Measurements from ENCODE around the gene C1S.

C1S gene

DNA sequence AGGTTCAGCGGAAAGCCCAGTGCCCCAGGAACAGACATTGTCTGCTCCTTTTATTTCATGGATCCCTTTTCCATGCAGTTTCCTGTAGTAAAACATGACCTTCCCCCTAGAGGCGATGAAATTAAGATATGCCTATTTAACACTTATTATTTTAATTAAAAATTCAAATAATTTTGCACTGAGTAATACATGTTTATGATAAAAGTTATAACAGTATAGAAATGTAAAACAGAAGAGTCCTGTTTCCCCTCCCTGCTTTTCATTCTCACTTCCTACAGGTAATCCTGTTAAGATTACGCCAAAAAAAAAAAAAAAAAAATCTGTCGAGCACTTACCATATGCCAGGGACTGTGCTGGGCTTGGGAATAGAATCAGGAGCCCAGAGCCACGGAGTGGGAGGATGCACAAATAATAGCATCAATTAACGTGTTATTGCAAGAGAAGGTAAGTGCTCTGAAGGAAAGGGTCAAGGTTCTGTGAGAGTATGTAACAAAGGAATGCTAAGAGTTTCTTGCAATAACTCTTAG lies 41.4 kb upstream of the C1S start:
- Histone ChIP-seq H3K27ac (no peak overlapping the region), H3K36me3 (ENCODE audit: insufficient read depth) (no peaks in the 10 kb centered on the region), H2AFZ (ENCODE audit: low read depth) (peak overlapping the region; percentile 82; the same call in 1 of the 2 replicates), H3K9ac (peak overlapping the region; percentile 51; the same call in 1 of the 2 replicates), H3K4me2 (peak overlapping the region; percentile 68), H4K20me1 (ENCODE audit: insufficient read depth) (no peaks in the 10 kb centered on the region), H3K4me1 (ENCODE audit: low read depth, poor library complexity, severe bottlenecking) (peaks cover 22% of the 10 kb centered on the region), H3K27me3 (ENCODE audit: insufficient read depth, low read depth) (no peaks in the 10 kb centered on the region), H3K79me2 (ENCODE audit: insufficient read depth, low read depth) (no peaks in the 10 kb centered on the region; the same call in 1 of the 2 replicates), H3K4me3 (IDR thresholded peaks at IDR 0.05; ENCODE audit: insufficient read depth, low read depth, low read length) (no peak overlapping the region)
- TF ChIP-seq, protein P1, sequence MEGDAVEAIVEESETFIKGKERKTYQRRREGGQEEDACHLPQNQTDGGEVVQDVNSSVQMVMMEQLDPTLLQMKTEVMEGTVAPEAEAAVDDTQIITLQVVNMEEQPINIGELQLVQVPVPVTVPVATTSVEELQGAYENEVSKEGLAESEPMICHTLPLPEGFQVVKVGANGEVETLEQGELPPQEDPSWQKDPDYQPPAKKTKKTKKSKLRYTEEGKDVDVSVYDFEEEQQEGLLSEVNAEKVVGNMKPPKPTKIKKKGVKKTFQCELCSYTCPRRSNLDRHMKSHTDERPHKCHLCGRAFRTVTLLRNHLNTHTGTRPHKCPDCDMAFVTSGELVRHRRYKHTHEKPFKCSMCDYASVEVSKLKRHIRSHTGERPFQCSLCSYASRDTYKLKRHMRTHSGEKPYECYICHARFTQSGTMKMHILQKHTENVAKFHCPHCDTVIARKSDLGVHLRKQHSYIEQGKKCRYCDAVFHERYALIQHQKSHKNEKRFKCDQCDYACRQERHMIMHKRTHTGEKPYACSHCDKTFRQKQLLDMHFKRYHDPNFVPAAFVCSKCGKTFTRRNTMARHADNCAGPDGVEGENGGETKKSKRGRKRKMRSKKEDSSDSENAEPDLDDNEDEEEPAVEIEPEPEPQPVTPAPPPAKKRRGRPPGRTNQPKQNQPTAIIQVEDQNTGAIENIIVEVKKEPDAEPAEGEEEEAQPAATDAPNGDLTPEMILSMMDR (conservative IDR thresholded peaks at IDR 0.05; ENCODE audit: low read depth, low read length), result no peak

DNA sequence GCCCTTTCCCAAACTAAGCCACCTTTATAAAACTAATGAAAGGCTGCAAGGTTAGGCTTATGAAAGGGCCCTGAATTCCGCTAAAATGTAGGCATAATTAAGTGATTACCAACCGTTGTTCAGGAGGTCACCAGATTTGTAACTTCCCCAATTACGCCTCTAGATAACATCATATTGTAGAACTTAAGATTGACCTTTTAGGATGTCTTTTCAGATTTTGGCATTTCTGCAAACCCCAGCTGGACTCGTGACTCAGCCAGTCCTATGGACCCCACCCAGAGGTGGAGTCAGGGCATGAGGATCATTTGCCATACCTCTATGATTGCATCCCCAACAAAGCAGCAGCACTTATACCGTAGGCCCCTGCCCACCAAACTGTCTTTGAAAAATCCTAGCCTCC lies 38.6 kb upstream of the C1S start:
- no peaks in the 10 kb centered on the region for H3K27me3 ChIP-seq (ENCODE audit: insufficient read depth, low read depth)
- TF ChIP-seq, protein P1 (conservative IDR thresholded peaks at IDR 0.05; ENCODE audit: low read depth, low read length), result no peak
- no peak overlapping the region for H3K4me2 ChIP-seq
- H3K9ac ChIP-seq, result no peak overlapping the region
- peaks cover 16% of the 10 kb centered on the region for H3K4me1 ChIP-seq (ENCODE audit: low read depth, poor library complexity, severe bottlenecking)
- H2AFZ ChIP-seq (ENCODE audit: low read depth), result no peak overlapping the region
- H4K20me1 ChIP-seq (ENCODE audit: insufficient read depth), result no peaks in the 10 kb centered on the region
- no peaks in the 10 kb centered on the region for H3K36me3 ChIP-seq (ENCODE audit: insufficient read depth)
- H3K27ac ChIP-seq, result no peak overlapping the region
- H3K4me3 ChIP-seq (IDR thresholded peaks at IDR 0.05; ENCODE audit: insufficient read depth, low read depth, low read length), result no peak overlapping the region
- H3K79me2 ChIP-seq (ENCODE audit: insufficient read depth, low read depth), result no peaks in the 10 kb centered on the region

DNA sequence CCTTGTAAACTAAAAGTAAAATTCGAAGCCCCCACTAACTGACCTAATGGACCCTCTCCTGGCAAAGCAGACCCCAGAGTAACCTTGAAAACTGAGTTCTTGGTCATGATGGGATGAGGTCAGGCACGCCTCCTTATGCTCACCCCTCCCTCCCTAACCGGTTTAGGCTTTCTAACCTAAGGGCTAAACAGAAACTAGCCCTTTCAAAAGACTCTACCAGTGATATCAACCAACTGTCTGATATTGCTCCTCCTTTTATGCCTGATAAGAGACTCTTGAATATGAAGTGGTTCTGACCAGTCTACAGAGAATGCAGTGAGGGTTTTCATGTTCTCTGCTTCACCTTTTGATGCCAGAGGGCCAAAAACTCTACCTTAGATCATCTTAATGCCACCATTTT lies 37.4 kb upstream of the C1S start:
- H3K79me2 ChIP-seq (ENCODE audit: insufficient read depth, low read depth), result no peaks in the 10 kb centered on the region
- no peak overlapping the region for H3K9ac ChIP-seq

DNA sequence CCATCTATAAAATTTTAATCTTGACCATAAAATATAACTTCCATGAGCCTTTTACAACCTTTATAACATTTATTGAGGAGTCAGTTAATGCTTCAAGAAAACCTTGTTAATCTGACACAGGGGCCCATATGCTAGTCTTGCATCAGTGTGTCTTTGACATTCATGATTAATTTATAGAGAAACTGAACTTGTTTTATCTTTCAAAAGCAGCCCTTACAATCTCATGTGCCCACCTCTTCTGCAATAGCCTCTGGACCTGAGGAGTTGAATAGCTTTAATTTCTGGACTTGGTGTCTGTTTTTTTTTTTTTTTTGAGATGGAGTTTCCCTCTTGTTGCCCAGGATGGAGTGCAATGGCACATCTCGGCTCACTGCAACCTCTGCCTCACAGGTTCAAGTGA lies 33.7 kb upstream of the C1S start:
- Histone ChIP-seq H3K9ac (no peak overlapping the region), H3K27me3 (ENCODE audit: insufficient read depth, low read depth) (no peaks in the 10 kb centered on the region), H2AFZ (ENCODE audit: low read depth) (no peak overlapping the region), H3K4me2 (no peak overlapping the region), H3K36me3 (ENCODE audit: insufficient read depth) (no peaks in the 10 kb centered on the region), H3K79me2 (ENCODE audit: insufficient read depth, low read depth) (no peaks in the 10 kb centered on the region), H3K4me3 (IDR thresholded peaks at IDR 0.05; ENCODE audit: insufficient read depth, low read depth, low read length) (no peak overlapping the region), H3K4me1 (ENCODE audit: low read depth, poor library complexity, severe bottlenecking) (no peaks in the 10 kb centered on the region), H4K20me1 (ENCODE audit: insufficient read depth) (no peaks in the 10 kb centered on the region), H3K27ac (no peak overlapping the region)
- TF ChIP-seq, protein P1 (conservative IDR thresholded peaks at IDR 0.05; ENCODE audit: low read depth, low read length), result no peak

More for the DNA sequence above, 37.4 kb upstream of the C1S start:
- TF ChIP-seq, protein P1 (conservative IDR thresholded peaks at IDR 0.05; ENCODE audit: low read depth, low read length), result no peak
- Histone ChIP-seq H3K27me3 (ENCODE audit: insufficient read depth, low read depth) (no peaks in the 10 kb centered on the region), H3K27ac (no peak overlapping the region), H3K4me3 (IDR thresholded peaks at IDR 0.05; ENCODE audit: insufficient read depth, low read depth, low read length) (no peak overlapping the region), H4K20me1 (ENCODE audit: insufficient read depth) (no peaks in the 10 kb centered on the region), H2AFZ (ENCODE audit: low read depth) (no peak overlapping the region), H3K4me2 (no peak overlapping the region), H3K4me1 (ENCODE audit: low read depth, poor library complexity, severe bottlenecking) (peaks cover 8% of the 10 kb centered on the region), H3K36me3 (ENCODE audit: insufficient read depth) (no peaks in the 10 kb centered on the region)

Data from KMS-11 (cell line).